ENCODE measurements around the gene PKN1. TPM values are rescaled to one million over a fixed set of nuclear protein-coding genes. Genes with fewer than 3 reads are reported as not detected.

PKN1 gene
- total and polyA plus RNA-seq, 2 of the 4 experiments (the other 2 are of a cell fraction) = 39.1 to 41.4 TPM

GRCh38 chr19:14475251-14476073 lies 42.4 kb downstream of the PKN1 start, which contains the start of gene PTGER1:
PTGER1 (minus strand) TSS chr19:14475354; CDS start chr19:14474320, 1,034 bp downstream.
- DNase-seq = peak; percentile 35
- Histone ChIP-seq H3K56ac (ENCODE audit: extremely low read depth, insufficient read depth, low read length) (no peak within 1 kb of the TSS; the same call in 1 of the 2 replicates), H2AFZ (replicated peaks; ENCODE audit: low read length, poor library complexity) (peak within 1 kb of the TSS; percentile 85), H4K20me1 (ENCODE audit: insufficient read depth, low read length) (peaks cover 18% of the 10 kb centered on the region), H3K18ac (ENCODE audit: low read depth, low read length) (no peak within 1 kb of the TSS), H2BK120ac (ENCODE audit: low read depth, low read length) (peak within 1 kb of the TSS; percentile 48), H2AK9ac (replicated peaks; ENCODE audit: low read depth, low read length, poor library complexity) (peak within 1 kb of the TSS; percentile 95), H4K5ac (ENCODE audit: low read depth, low read length) (peak within 1 kb of the TSS; percentile 15; the same call in 1 of the 2 replicates), H2BK20ac (ENCODE audit: low read depth, low read length) (peak within 1 kb of the TSS; percentile 3; the same call in 1 of the 2 replicates), H3K36me3 (ENCODE audit: control insufficient read depth, insufficient read depth, low read length) (peaks cover 20% of the 10 kb centered on the region; the same call in 1 of the 2 replicates), H3K27me3 (ENCODE audit: control insufficient read depth, insufficient read depth, low read length) (no peaks in the 10 kb centered on the region), H3K79me1 (ENCODE audit: low read depth in 1 of 2, low read length in 2 of 2) (peaks cover 0 to 27% of the 10 kb centered on the region in 2 experiments; a peak in 3 of 4 replicates), H3K4me2 (ENCODE audit: low read depth, low read length) (peak within 1 kb of the TSS; percentile 50), H3K9me1 (ENCODE audit: insufficient read depth, low read length) (0 out of 2 replicates have a peak, but pooled peaks cover 6% of the 10 kb centered on the region), H4K8ac (ENCODE audit: low read depth in 2 of 2, low read length in 2 of 2) (peak within 1 kb of the TSS; percentile 59 to 88; a peak in 3 of 4 replicates), H3K9ac (ENCODE audit: low read depth, low read length) (peak within 1 kb of the TSS; percentile 19; the same call in 1 of the 2 replicates), H3K27ac (ENCODE audit: insufficient read depth, low read length) (peak within 1 kb of the TSS; percentile 17), H3K14ac (replicated peaks; ENCODE audit: low read depth, low read length) (peak within 1 kb of the TSS; percentile 79), H3K4ac (ENCODE audit: low read depth, low read length) (peak within 1 kb of the TSS; percentile 92), H2AK5ac (ENCODE audit: low read depth, low read length) (peak within 1 kb of the TSS; percentile 97), H3K4me1 (ENCODE audit: control insufficient read depth, insufficient read depth, low read length) (peaks cover 34% of the 10 kb centered on the region), H3K4me3 (ENCODE audit: insufficient read depth, low read depth, low read length) (peak within 1 kb of the TSS; percentile 7; the same call in 1 of the 2 replicates), H4K91ac (ENCODE audit: insufficient read depth, low read depth, low read length) (peak within 1 kb of the TSS; percentile 92), H3K9me3 (ENCODE audit: control insufficient read depth, insufficient read depth, low read length) (no peaks in the 10 kb centered on the region), H3K23ac (ENCODE audit: low read depth, low read length) (peak within 1 kb of the TSS; percentile 87), H2BK15ac (ENCODE audit: low read depth, low read length) (0 out of 3 replicates have a peak within 1 kb of the TSS, but pooled peaks have one; percentile 54), H2BK5ac (ENCODE audit: low read depth, low read length, poor library complexity, severe bottlenecking) (peak within 1 kb of the TSS; percentile 10)
- BruUV-seq (replicated peaks) = no TSS peak
- CTCF ChIA-PET = interaction anchor here (0.8 kb wide), 1 partner anchor 39 kb away, joined by 3 read pairs; no protein-coding TSS in a partner anchor
- in situ Hi-C loops (cut with MboI; ENCODE audit: low sequenced_read_pairs) = loop anchor here (10.0 kb wide), 1 partner anchor 591 kb away; no protein-coding TSS in a partner anchor
- peak; percentile 47 for ATAC-seq (ENCODE audit: low read depth)
- WGBS, 2 experiments (ENCODE audit: extremely low coverage in 2 of 2, insufficient read length in 1 of 2) = 15% methylated on average over 8 of the region's 33 CpGs; no CpG with 5 or more reads in 1 of the 2 experiments
- intact Hi-C loops (cut with micrococcal nuclease) = loop anchor here (5.0 kb wide), 1 partner anchor 338 kb away; the partner anchor contains the start of gene ASF1B
- POLR2A ChIA-PET (ENCODE audit: unreplicated experiment) = no interaction called here
- dilution Hi-C loops (cut with HindIII; ENCODE audit: low sequenced_read_pairs, unreplicated experiment) = no loop called here
- TF ChIP-seq CTCF (conservative IDR thresholded peaks at IDR 0.05; ENCODE audit: low read depth, low read length) = peak; percentile 45
- peak; percentile 56; the same call in 1 of the 2 replicates for TF ChIP-seq MAZ (IDR thresholded peaks at IDR 0.05; ENCODE audit: borderline replicate concordance, low read depth, low read length)
- TF ChIP-seq BHLHE40 (IDR thresholded peaks at IDR 0.05; ENCODE audit: low read depth, low read length) = no peak
- no peak for TF ChIP-seq SMC3 (IDR thresholded peaks at IDR 0.05; ENCODE audit: low read depth, low read length)
- TF ChIP-seq ELK1 (IDR thresholded peaks at IDR 0.05; ENCODE audit: borderline replicate concordance, low read depth, low read length) = no peak
- TF ChIP-seq RAD21 (IDR thresholded peaks at IDR 0.05; ENCODE audit: low read length) = 0 out of 2 replicates have a peak, but pooled peaks have one; percentile 11
- no peak for TF ChIP-seq CEBPB (IDR thresholded peaks at IDR 0.05; ENCODE audit: low read depth, low read length)

Data from IMR-90 (cell line).